Keratinocyte (primary cell): ENCODE results near the gene BACH1.

Experiments used
- EZH2 ChIP-seq: IDR thresholded peaks from one replicate; pipeline ENCODE4 v1.6.1; 2012; ENCODE audit warnings: inconsistent platforms, mild to moderate bottlenecking, low read length, moderate library complexity
- TF ChIP-seq, protein P1 (sequence below), 3 experiments: IDR thresholded peaks in 1 of 3; conservative IDR thresholded peaks in 1 of 3; optimal IDR thresholded peaks in 1 of 3; 2 replicates in 2 of 3; 3 replicates in 1 of 3; pipeline versions ENCODE3 to v1.5.1; 2011; ENCODE audit warnings: low read length in 3 of 3, mild to moderate bottlenecking in 3 of 3, moderate library complexity in 2 of 3, control low read depth in 1 of 3, inconsistent platforms in 1 of 3; ENCODE audit not compliant: insufficient read depth in 2 of 3; ENCODE audit errors: extremely low read depth in 1 of 3

DNA sequence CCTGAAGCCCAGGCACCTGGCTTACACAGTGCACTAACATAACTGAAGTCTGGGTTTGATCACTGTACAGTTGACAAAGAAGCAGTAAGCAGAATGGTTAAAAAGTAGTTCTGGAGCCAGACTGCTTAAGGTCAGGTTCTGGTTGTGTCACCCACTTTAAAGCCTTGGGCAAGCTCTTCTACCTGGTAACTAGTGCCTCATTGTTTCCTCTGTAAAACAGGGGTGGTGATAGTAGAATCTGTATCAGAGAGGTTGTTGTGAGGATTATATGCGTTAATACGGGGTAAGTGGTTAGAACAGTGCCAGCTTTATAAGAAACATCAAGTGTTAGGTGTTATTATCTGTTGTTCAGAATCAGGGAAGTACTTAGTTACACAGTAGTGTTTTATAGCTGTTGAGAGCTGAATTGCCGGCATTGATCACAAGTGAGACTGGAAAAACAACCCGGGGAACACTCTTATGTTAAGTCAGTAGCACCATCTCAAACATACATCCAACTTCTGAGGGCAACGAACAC lies 3.7 kb downstream of the BACH1 start:
- TF ChIP-seq, protein P1, sequence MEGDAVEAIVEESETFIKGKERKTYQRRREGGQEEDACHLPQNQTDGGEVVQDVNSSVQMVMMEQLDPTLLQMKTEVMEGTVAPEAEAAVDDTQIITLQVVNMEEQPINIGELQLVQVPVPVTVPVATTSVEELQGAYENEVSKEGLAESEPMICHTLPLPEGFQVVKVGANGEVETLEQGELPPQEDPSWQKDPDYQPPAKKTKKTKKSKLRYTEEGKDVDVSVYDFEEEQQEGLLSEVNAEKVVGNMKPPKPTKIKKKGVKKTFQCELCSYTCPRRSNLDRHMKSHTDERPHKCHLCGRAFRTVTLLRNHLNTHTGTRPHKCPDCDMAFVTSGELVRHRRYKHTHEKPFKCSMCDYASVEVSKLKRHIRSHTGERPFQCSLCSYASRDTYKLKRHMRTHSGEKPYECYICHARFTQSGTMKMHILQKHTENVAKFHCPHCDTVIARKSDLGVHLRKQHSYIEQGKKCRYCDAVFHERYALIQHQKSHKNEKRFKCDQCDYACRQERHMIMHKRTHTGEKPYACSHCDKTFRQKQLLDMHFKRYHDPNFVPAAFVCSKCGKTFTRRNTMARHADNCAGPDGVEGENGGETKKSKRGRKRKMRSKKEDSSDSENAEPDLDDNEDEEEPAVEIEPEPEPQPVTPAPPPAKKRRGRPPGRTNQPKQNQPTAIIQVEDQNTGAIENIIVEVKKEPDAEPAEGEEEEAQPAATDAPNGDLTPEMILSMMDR (optimal IDR thresholded peaks at IDR 0.05 in 1 of 3, IDR thresholded peaks at IDR 0.05 in 1 of 3, conservative IDR thresholded peaks at IDR 0.05 in 1 of 3; ENCODE audit: extremely low read depth in 1 of 3, insufficient read depth in 2 of 3, low read length in 3 of 3), result no peak
- no peak for TF ChIP-seq EZH2
